Activated CD8-positive, alpha-beta memory T cell treated with anti-CD3 and anti-CD28 coated beads, Interleukin-2, amount 50 U/mL, for 48 hours (primary cell): ENCODE data around the gene DUSP8.
A peak's percentile ranks its signal among the peaks of the same experiment; 100 is the strongest.
"Not testable (repeated sequence)": the region's sequence is repeated elsewhere in the genome, so short reads cannot be mapped to it uniquely, and the experiment has no call there.

Experiments
- DNase-seq: peaks from one replicate; pipeline ENCODE4 v3.0.0-alpha.2; 2020

Gene DUSP8

GRCh38 chr11:1529774-1530173 is 42.3 kb downstream of the DUSP8 start:
- DNase-seq: no peak

- DNase-seq: no peak
These were observed 42.8 kb downstream of the DUSP8 start for GRCh38 chr11:1529286-1529685.

GRCh38 chr11:1528710-1529109 is 43.4 kb downstream of the DUSP8 start:
- DNase-seq: no peak

GRCh38 chr11:1526785-1527184 is 45.3 kb downstream of the DUSP8 start:
- DNase-seq: no peak

GRCh38 chr11:1523779-1524178 is 48.3 kb downstream of the DUSP8 start:
- no peak for DNase-seq

- no peak for DNase-seq
These were observed 49.0 kb downstream of the DUSP8 start for GRCh38 chr11:1523077-1523476.

- DNase-seq: no peak
These were observed 50.0 kb downstream of the DUSP8 start for GRCh38 chr11:1522081-1522424.

GRCh38 chr11:1521382-1522080 is 50.5 kb downstream of the DUSP8 start:
- DNase-seq: no peak

GRCh38 chr11:1520663-1521267 is 51.3 kb downstream of the DUSP8 start:
- DNase-seq: no peak

- DNase-seq: no peak
These were observed 51.8 kb downstream of the DUSP8 start for GRCh38 chr11:1520209-1520662.

- no peak for DNase-seq
These were observed 52.8 kb downstream of the DUSP8 start for GRCh38 chr11:1519028-1520010.

GRCh38 chr11:1518301-1518700 is 53.8 kb downstream of the DUSP8 start:
- DNase-seq: no peak

GRCh38 chr11:1517117-1518005 is 54.7 kb downstream of the DUSP8 start:
- no peak for DNase-seq

- no peak for DNase-seq
These were observed 55.6 kb downstream of the DUSP8 start for GRCh38 chr11:1516273-1517067.

GRCh38 chr11:1515082-1516060 is 56.7 kb downstream of the DUSP8 start:
- peak; percentile 96 for DNase-seq

- DNase-seq: no peak
These were observed 57.6 kb downstream of the DUSP8 start for GRCh38 chr11:1514336-1515061.

- DNase-seq: no peak
These were observed 58.5 kb downstream of the DUSP8 start for GRCh38 chr11:1513326-1514296.

GRCh38 chr11:1512531-1513258 is 59.4 kb downstream of the DUSP8 start:
- not testable (repeated sequence) for DNase-seq
